ENCODE measurements around the gene TXNDC2. TPM values are rescaled to one million over a fixed set of nuclear protein-coding genes. Genes with fewer than 3 reads are reported as not detected.

Gene TXNDC2
- total and polyA plus RNA-seq, 9 of the 15 experiments (the other 6 are each of a cell fraction or from before 2014, with no cell fraction given): 1.2 to 4.9 (median 2.3) TPM

DNA sequence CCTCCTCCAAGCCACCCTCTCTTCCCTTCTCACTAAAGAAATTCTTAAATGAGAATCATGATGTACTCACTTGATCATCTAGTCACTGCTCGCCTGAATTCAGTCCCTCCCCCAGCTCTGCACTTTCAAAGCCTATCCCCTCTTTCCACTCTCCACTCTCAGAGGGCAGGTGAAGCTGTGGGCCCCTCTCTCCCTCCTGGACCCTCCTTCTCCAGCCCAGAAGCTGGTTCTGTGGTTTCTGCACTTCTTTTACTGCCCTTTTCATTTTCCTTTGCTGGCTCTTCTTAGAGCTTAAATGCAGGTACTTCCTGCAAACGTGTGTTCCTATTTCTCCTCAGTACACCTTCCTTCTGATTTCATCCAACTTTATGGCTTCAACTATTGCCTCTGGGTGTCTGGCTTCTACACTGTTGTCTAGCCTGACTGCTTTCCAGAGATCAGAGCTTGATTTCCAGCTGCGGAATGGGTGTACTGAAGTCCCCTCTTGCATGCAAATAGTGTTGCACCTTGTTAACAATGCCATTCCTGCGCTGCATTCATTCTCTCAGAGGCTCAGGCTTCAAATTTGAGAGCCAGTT lies 15.3 kb upstream of the TXNDC2 start (continued):
- TF ChIP-seq, protein P1, sequence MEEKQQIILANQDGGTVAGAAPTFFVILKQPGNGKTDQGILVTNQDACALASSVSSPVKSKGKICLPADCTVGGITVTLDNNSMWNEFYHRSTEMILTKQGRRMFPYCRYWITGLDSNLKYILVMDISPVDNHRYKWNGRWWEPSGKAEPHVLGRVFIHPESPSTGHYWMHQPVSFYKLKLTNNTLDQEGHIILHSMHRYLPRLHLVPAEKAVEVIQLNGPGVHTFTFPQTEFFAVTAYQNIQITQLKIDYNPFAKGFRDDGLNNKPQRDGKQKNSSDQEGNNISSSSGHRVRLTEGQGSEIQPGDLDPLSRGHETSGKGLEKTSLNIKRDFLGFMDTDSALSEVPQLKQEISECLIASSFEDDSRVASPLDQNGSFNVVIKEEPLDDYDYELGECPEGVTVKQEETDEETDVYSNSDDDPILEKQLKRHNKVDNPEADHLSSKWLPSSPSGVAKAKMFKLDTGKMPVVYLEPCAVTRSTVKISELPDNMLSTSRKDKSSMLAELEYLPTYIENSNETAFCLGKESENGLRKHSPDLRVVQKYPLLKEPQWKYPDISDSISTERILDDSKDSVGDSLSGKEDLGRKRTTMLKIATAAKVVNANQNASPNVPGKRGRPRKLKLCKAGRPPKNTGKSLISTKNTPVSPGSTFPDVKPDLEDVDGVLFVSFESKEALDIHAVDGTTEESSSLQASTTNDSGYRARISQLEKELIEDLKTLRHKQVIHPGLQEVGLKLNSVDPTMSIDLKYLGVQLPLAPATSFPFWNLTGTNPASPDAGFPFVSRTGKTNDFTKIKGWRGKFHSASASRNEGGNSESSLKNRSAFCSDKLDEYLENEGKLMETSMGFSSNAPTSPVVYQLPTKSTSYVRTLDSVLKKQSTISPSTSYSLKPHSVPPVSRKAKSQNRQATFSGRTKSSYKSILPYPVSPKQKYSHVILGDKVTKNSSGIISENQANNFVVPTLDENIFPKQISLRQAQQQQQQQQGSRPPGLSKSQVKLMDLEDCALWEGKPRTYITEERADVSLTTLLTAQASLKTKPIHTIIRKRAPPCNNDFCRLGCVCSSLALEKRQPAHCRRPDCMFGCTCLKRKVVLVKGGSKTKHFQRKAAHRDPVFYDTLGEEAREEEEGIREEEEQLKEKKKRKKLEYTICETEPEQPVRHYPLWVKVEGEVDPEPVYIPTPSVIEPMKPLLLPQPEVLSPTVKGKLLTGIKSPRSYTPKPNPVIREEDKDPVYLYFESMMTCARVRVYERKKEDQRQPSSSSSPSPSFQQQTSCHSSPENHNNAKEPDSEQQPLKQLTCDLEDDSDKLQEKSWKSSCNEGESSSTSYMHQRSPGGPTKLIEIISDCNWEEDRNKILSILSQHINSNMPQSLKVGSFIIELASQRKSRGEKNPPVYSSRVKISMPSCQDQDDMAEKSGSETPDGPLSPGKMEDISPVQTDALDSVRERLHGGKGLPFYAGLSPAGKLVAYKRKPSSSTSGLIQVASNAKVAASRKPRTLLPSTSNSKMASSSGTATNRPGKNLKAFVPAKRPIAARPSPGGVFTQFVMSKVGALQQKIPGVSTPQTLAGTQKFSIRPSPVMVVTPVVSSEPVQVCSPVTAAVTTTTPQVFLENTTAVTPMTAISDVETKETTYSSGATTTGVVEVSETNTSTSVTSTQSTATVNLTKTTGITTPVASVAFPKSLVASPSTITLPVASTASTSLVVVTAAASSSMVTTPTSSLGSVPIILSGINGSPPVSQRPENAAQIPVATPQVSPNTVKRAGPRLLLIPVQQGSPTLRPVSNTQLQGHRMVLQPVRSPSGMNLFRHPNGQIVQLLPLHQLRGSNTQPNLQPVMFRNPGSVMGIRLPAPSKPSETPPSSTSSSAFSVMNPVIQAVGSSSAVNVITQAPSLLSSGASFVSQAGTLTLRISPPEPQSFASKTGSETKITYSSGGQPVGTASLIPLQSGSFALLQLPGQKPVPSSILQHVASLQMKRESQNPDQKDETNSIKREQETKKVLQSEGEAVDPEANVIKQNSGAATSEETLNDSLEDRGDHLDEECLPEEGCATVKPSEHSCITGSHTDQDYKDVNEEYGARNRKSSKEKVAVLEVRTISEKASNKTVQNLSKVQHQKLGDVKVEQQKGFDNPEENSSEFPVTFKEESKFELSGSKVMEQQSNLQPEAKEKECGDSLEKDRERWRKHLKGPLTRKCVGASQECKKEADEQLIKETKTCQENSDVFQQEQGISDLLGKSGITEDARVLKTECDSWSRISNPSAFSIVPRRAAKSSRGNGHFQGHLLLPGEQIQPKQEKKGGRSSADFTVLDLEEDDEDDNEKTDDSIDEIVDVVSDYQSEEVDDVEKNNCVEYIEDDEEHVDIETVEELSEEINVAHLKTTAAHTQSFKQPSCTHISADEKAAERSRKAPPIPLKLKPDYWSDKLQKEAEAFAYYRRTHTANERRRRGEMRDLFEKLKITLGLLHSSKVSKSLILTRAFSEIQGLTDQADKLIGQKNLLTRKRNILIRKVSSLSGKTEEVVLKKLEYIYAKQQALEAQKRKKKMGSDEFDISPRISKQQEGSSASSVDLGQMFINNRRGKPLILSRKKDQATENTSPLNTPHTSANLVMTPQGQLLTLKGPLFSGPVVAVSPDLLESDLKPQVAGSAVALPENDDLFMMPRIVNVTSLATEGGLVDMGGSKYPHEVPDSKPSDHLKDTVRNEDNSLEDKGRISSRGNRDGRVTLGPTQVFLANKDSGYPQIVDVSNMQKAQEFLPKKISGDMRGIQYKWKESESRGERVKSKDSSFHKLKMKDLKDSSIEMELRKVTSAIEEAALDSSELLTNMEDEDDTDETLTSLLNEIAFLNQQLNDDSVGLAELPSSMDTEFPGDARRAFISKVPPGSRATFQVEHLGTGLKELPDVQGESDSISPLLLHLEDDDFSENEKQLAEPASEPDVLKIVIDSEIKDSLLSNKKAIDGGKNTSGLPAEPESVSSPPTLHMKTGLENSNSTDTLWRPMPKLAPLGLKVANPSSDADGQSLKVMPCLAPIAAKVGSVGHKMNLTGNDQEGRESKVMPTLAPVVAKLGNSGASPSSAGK (IDR thresholded peaks at IDR 0.05): no peak
- TF ChIP-seq NFXL1 (CRISPR knock-in tag; IDR thresholded peaks at IDR 0.05) (no peak), GABPA (tag; conservative IDR thresholded peaks at IDR 0.05; ENCODE audit: low read depth) (no peak; the same call in 1 of the 2 replicates), MYNN (IDR thresholded peaks at IDR 0.05) (no peak), MYNN (CRISPR knock-in tag; IDR thresholded peaks at IDR 0.05) (no peak), TCF3 (CRISPR knock-in tag; IDR thresholded peaks at IDR 0.05) (no peak), HMGN3 (IDR thresholded peaks at IDR 0.05; ENCODE audit: borderline replicate concordance, extremely low read depth, insufficient read length, low read depth, low read length) (no peak), ZNF12 (CRISPR knock-in tag; IDR thresholded peaks at IDR 0.05) (no peak), ZNF583 (CRISPR knock-in tag; IDR thresholded peaks at IDR 0.05) (no peak)
- TF ChIP-seq, protein P2, sequence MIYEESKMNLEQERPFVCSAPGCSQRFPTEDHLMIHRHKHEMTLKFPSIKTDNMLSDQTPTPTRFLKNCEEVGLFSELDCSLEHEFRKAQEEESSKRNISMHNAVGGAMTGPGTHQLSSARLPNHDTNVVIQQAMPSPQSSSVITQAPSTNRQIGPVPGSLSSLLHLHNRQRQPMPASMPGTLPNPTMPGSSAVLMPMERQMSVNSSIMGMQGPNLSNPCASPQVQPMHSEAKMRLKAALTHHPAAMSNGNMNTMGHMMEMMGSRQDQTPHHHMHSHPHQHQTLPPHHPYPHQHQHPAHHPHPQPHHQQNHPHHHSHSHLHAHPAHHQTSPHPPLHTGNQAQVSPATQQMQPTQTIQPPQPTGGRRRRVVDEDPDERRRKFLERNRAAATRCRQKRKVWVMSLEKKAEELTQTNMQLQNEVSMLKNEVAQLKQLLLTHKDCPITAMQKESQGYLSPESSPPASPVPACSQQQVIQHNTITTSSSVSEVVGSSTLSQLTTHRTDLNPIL (CRISPR knock-in tag; IDR thresholded peaks at IDR 0.05): no peak
- TF ChIP-seq, protein P3, sequence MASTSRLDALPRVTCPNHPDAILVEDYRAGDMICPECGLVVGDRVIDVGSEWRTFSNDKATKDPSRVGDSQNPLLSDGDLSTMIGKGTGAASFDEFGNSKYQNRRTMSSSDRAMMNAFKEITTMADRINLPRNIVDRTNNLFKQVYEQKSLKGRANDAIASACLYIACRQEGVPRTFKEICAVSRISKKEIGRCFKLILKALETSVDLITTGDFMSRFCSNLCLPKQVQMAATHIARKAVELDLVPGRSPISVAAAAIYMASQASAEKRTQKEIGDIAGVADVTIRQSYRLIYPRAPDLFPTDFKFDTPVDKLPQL (IDR thresholded peaks at IDR 0.05; ENCODE audit: extremely low read depth, insufficient read length): no peak
- TF ChIP-seq, protein P4, sequence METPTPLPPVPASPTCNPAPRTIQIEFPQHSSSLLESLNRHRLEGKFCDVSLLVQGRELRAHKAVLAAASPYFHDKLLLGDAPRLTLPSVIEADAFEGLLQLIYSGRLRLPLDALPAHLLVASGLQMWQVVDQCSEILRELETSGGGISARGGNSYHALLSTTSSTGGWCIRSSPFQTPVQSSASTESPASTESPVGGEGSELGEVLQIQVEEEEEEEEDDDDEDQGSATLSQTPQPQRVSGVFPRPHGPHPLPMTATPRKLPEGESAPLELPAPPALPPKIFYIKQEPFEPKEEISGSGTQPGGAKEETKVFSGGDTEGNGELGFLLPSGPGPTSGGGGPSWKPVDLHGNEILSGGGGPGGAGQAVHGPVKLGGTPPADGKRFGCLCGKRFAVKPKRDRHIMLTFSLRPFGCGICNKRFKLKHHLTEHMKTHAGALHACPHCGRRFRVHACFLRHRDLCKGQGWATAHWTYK (CRISPR knock-in tag; IDR thresholded peaks at IDR 0.05): no peak

Measured in K562 (cell line).